ENCODE measurements around the gene FBLL1. TPM values are rescaled to one million over a fixed set of nuclear protein-coding genes. Genes with fewer than 3 reads are reported as not detected.
"Not testable (repeated sequence)": the region's sequence is repeated elsewhere in the genome, so short reads cannot be mapped to it uniquely, and the experiment has no call there.

Gene FBLL1
- total RNA-seq, 1 donor from 2014 or later, result 0.34 TPM

GRCh38 chr5:168531191-168531590 lies 2.1 kb downstream of the FBLL1 start:
- Histone ChIP-seq H3K4me3 (no peak overlapping the region), H4K20me1 (ENCODE audit: low read depth) (peaks cover 43% of the 10 kb centered on the region), H3K9ac (no peak overlapping the region), H3K36me3 (no peaks in the 10 kb centered on the region), H3K4me1 (peaks cover 24% of the 10 kb centered on the region), H3K9me3 (ENCODE audit: low read depth) (no peaks in the 10 kb centered on the region), H3K27me3 (peaks cover 33% of the 10 kb centered on the region), H2AFZ (replicated peaks) (no peak overlapping the region), H3K27ac (no peak overlapping the region), H3K4me2 (peak overlapping the region; percentile 19), H3K79me2 (ENCODE audit: low read depth) (no peaks in the 10 kb centered on the region), H3F3A (ENCODE audit: low read depth) (peaks cover 10% of the 10 kb centered on the region)
- Mint-ChIP-seq H3K36me3 (no peaks in the 10 kb centered on the region), H3K27me3 (ENCODE audit: insufficient read depth, low read depth) (peaks cover 13% of the 10 kb centered on the region), H3K4me1 (peaks cover 14% of the 10 kb centered on the region), H3K4me3 (no peak overlapping the region), H3K27ac (no peak overlapping the region), H3K9me3 (peaks cover 2% of the 10 kb centered on the region)
- TF ChIP-seq, protein P1, sequence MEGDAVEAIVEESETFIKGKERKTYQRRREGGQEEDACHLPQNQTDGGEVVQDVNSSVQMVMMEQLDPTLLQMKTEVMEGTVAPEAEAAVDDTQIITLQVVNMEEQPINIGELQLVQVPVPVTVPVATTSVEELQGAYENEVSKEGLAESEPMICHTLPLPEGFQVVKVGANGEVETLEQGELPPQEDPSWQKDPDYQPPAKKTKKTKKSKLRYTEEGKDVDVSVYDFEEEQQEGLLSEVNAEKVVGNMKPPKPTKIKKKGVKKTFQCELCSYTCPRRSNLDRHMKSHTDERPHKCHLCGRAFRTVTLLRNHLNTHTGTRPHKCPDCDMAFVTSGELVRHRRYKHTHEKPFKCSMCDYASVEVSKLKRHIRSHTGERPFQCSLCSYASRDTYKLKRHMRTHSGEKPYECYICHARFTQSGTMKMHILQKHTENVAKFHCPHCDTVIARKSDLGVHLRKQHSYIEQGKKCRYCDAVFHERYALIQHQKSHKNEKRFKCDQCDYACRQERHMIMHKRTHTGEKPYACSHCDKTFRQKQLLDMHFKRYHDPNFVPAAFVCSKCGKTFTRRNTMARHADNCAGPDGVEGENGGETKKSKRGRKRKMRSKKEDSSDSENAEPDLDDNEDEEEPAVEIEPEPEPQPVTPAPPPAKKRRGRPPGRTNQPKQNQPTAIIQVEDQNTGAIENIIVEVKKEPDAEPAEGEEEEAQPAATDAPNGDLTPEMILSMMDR (IDR thresholded peaks at IDR 0.05), result no peak
- TF ChIP-seq EZH2phosphoT487 (IDR thresholded peaks at IDR 0.05) (no peak), EZH2 (IDR thresholded peaks at IDR 0.05) (no peak)
- DNase-seq (ENCODE audit: low spot score), result peak; percentile 9

- Mint-ChIP-seq H3K27me3 (ENCODE audit: insufficient read depth, low read depth) (peaks cover 13% of the 10 kb centered on the region), H3K36me3 (no peaks in the 10 kb centered on the region), H3K27ac (no peak overlapping the region), H3K4me3 (no peak overlapping the region), H3K4me1 (peaks cover 14% of the 10 kb centered on the region), H3K9me3 (peaks cover 2% of the 10 kb centered on the region)
- peaks cover 10% of the 10 kb centered on the region for H3F3A ChIP-seq (ENCODE audit: low read depth)
- no peaks in the 10 kb centered on the region for H3K79me2 ChIP-seq (ENCODE audit: low read depth)
- H2AFZ ChIP-seq (replicated peaks), result no peak overlapping the region
- no peaks in the 10 kb centered on the region for H3K9me3 ChIP-seq (ENCODE audit: low read depth)
- no peak overlapping the region for H3K9ac ChIP-seq
- H3K36me3 ChIP-seq, result no peaks in the 10 kb centered on the region
- peaks cover 24% of the 10 kb centered on the region for H3K4me1 ChIP-seq
- H3K4me2 ChIP-seq, result no peak overlapping the region
- no peak overlapping the region for H3K4me3 ChIP-seq
- H3K27ac ChIP-seq, result no peak overlapping the region
- peak; percentile 12 for DNase-seq (ENCODE audit: low spot score)
- TF ChIP-seq EZH2 (IDR thresholded peaks at IDR 0.05), result no peak
- no peak for TF ChIP-seq EZH2phosphoT487 (IDR thresholded peaks at IDR 0.05)
- TF ChIP-seq, protein P1 (IDR thresholded peaks at IDR 0.05), result no peak
- peaks cover 33% of the 10 kb centered on the region for H3K27me3 ChIP-seq
- H4K20me1 ChIP-seq (ENCODE audit: low read depth), result peaks cover 43% of the 10 kb centered on the region
Measured at GRCh38 chr5:168531987-168532864, 3.1 kb downstream of the FBLL1 start.

DNA sequence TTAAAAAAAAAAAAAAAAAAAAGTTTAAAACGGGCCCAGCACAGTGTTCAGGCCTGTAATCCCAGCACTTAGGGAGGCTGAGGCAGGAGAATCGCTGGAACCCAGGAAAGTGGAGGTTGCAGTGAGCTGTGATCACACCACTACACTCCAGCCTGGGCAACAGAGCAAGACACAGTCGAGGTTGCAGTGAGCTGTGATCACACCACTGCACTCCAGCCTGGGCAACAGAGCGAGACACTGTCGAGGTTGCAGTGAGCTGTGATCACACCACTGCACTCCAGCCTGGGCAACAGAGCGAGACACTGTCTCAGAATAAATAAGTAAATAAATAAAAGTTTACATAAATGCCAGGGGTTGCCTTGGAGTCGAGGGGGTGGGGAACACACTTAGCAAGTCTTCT lies 5.2 kb downstream of the FBLL1 start:
- not testable (repeated sequence) for H3K27ac ChIP-seq; H3K27ac Mint-ChIP-seq; DNase-seq (ENCODE audit: low spot score); H3F3A ChIP-seq (ENCODE audit: low read depth); H3K4me2 ChIP-seq; H3K4me3 ChIP-seq; H3K9me3 Mint-ChIP-seq; H3K36me3 Mint-ChIP-seq; H2AFZ ChIP-seq (replicated peaks); H3K4me3 Mint-ChIP-seq; H3K27me3 Mint-ChIP-seq (ENCODE audit: insufficient read depth, low read depth); H3K9me3 ChIP-seq (ENCODE audit: low read depth); H3K79me2 ChIP-seq (ENCODE audit: low read depth); H3K36me3 ChIP-seq; H3K9ac ChIP-seq
- Histone ChIP-seq H4K20me1 (ENCODE audit: low read depth) (peaks cover 26% of the 10 kb centered on the region), H3K27me3 (peaks cover 18% of the 10 kb centered on the region), H3K4me1 (peaks cover 20% of the 10 kb centered on the region)
- H3K4me1 Mint-ChIP-seq, result peaks cover 11% of the 10 kb centered on the region

DNA sequence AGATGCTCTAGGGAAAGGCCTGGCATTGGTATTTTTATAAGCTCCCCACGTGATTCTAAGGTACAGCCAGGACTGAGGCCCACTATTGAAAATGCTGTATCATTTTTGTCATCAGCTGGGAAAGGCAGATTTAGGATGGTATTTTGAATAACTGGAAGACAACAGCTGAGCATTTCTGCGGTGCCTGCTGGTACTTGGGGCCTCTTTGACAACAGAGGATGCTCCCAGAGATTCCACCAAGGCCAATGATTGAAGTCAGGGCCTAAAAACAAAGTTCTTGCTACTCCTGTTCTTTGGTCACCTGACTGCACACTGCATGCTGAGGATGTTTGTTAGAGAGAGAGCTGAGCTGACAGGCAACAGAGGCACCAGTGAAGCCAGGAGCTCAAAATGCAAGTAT lies 8.1 kb downstream of the FBLL1 start:
- TF ChIP-seq EZH2phosphoT487 (IDR thresholded peaks at IDR 0.05), result no peak
- TF ChIP-seq EZH2 (IDR thresholded peaks at IDR 0.05), result no peak
- TF ChIP-seq, protein P1 (IDR thresholded peaks at IDR 0.05), result no peak
- DNase-seq (ENCODE audit: low spot score), result no peak
- no peak overlapping the region for H3K4me3 ChIP-seq
- no peak overlapping the region for H3K4me2 ChIP-seq
- H3K4me1 Mint-ChIP-seq, result peaks cover 3% of the 10 kb centered on the region
- peaks cover 6% of the 10 kb centered on the region for H4K20me1 ChIP-seq (ENCODE audit: low read depth)
- no peak overlapping the region for H3K27ac ChIP-seq
- no peaks in the 10 kb centered on the region for H3K36me3 Mint-ChIP-seq
- no peaks in the 10 kb centered on the region for H3K36me3 ChIP-seq
- H3K9ac ChIP-seq, result no peak overlapping the region
- H2AFZ ChIP-seq (replicated peaks), result no peak overlapping the region
- H3K9me3 Mint-ChIP-seq, result no peaks in the 10 kb centered on the region
- peaks cover 2% of the 10 kb centered on the region for H3K27me3 Mint-ChIP-seq (ENCODE audit: insufficient read depth, low read depth)
- no peaks in the 10 kb centered on the region for H3K9me3 ChIP-seq (ENCODE audit: low read depth)
- no peaks in the 10 kb centered on the region for H3K79me2 ChIP-seq (ENCODE audit: low read depth)
- peaks cover 7% of the 10 kb centered on the region for H3K4me1 ChIP-seq
- H3K27me3 ChIP-seq, result no peaks in the 10 kb centered on the region
- no peak overlapping the region for H3K4me3 Mint-ChIP-seq
- no peak overlapping the region for H3K27ac Mint-ChIP-seq
- no peaks in the 10 kb centered on the region for H3F3A ChIP-seq (ENCODE audit: low read depth)

Data from neural progenitor cell (in vitro differentiated cells).